GM18499 (cell line): ENCODE results near the gene PDZRN4.
"Not testable (repeated sequence)": the region's sequence is repeated elsewhere in the genome, so short reads cannot be mapped to it uniquely, and the experiment has no call there.

Experiments
- ATAC-seq: cut with Tn5 transposase; IDR thresholded peaks from one replicate; pipeline ENCODE4 v1.9.1; 2021; ENCODE audit warnings: moderate number of reproducible peaks; ENCODE audit not compliant: insufficient read depth, unreplicated experiment

PDZRN4 gene

GRCh38 chr12:41213107-41213506 lies 25.0 kb downstream of the PDZRN4 start:
- ATAC-seq = no peak

- ATAC-seq = no peak
These were observed 25.5 kb downstream of the PDZRN4 start for GRCh38 chr12:41213648-41214047.

- ATAC-seq = no peak
These were observed 29.6 kb downstream of the PDZRN4 start for GRCh38 chr12:41217727-41218126.

GRCh38 chr12:41220931-41221330 lies 32.8 kb downstream of the PDZRN4 start:
- no peak for ATAC-seq

GRCh38 chr12:41221491-41221890 lies 33.4 kb downstream of the PDZRN4 start:
- no peak for ATAC-seq

GRCh38 chr12:41223600-41223999 lies 35.5 kb downstream of the PDZRN4 start:
- no peak for ATAC-seq

- ATAC-seq = no peak
These were observed 35.9 kb downstream of the PDZRN4 start for GRCh38 chr12:41224066-41224465.

GRCh38 chr12:41225179-41225578 lies 37.1 kb downstream of the PDZRN4 start:
- no peak for ATAC-seq

GRCh38 chr12:41228066-41228820 lies 40.1 kb downstream of the PDZRN4 start:
- no peak for ATAC-seq

GRCh38 chr12:41230756-41231155 lies 42.6 kb downstream of the PDZRN4 start:
- ATAC-seq = no peak

- no peak for ATAC-seq
These were observed 46.6 kb downstream of the PDZRN4 start for GRCh38 chr12:41234692-41235091.

- ATAC-seq = no peak
These were observed 54.5 kb downstream of the PDZRN4 start for GRCh38 chr12:41242603-41243002.

GRCh38 chr12:41248391-41248790 lies 60.3 kb downstream of the PDZRN4 start:
- no peak for ATAC-seq

GRCh38 chr12:41250748-41251147 lies 62.6 kb downstream of the PDZRN4 start:
- ATAC-seq = no peak

GRCh38 chr12:41254004-41254914 lies 66.1 kb downstream of the PDZRN4 start:
- no peak for ATAC-seq

- not testable (repeated sequence) for ATAC-seq
These were observed 75.1 kb downstream of the PDZRN4 start for GRCh38 chr12:41263196-41263595.

- no peak for ATAC-seq
These were observed 76.2 kb downstream of the PDZRN4 start for GRCh38 chr12:41264281-41264680.

- ATAC-seq = no peak
These were observed 80.9 kb downstream of the PDZRN4 start for GRCh38 chr12:41269056-41269455.

GRCh38 chr12:41271489-41271888 lies 83.4 kb downstream of the PDZRN4 start:
- no peak for ATAC-seq

- ATAC-seq = no peak
These were observed 86.5 kb downstream of the PDZRN4 start for GRCh38 chr12:41274643-41275042.
